RWPE2 (cell line): Measurements from ENCODE around the gene SLC26A2.

ENCODE experiments used
- ATAC-seq: fragments of 200-7000 bp; cut with Tn5 transposase; 3 replicates; pipeline ENCODE4 v1.9.1; 2021; ENCODE audit warnings: low read depth
- DNase-seq: peaks from one replicate; pipeline ENCODE4 v3.0.0-alpha.2; 2020; ENCODE audit warnings: low spot score
- H3K27ac ChIP-seq: fragments of 450-650 bp; 2 replicates; pipeline ENCODE4 v1.5.1; 2017; ENCODE audit warnings: mild to moderate bottlenecking; ENCODE audit not compliant: poor library complexity, severe bottlenecking
- H3K27me3 ChIP-seq: fragments of 250-450 bp; sonication (Bioruptor Pico); 2 replicates; pipeline ENCODE4 v1.5.1; 2021; ENCODE audit warnings: mild to moderate bottlenecking, moderate library complexity; ENCODE audit not compliant: insufficient read depth, poor library complexity, severe bottlenecking
- H3K36me3 ChIP-seq: fragments of 250-450 bp; sonication (Bioruptor Pico); 2 replicates; pipeline ENCODE4 v1.5.1; 2020; ENCODE audit warnings: low read depth, mild to moderate bottlenecking, moderate library complexity
- H3K4me1 ChIP-seq: fragments of 250-450 bp; sonication (Bioruptor Pico); 2 replicates; pipeline ENCODE4 v1.5.1; 2021; ENCODE audit warnings: mild to moderate bottlenecking, moderate library complexity; ENCODE audit not compliant: insufficient read depth, poor library complexity, severe bottlenecking
- H3K4me3 ChIP-seq: fragments of 250-450 bp; sonication (Bioruptor Pico); 2 replicates; pipeline ENCODE4 v1.5.1; 2021; ENCODE audit warnings: mild to moderate bottlenecking, moderate library complexity; ENCODE audit not compliant: severe bottlenecking
- H3K9me3 ChIP-seq: fragments of 250-450 bp; sonication (Bioruptor Pico); 2 replicates; pipeline ENCODE4 v1.5.1; 2021; ENCODE audit warnings: mild to moderate bottlenecking, moderate library complexity; ENCODE audit not compliant: severe bottlenecking
- TF ChIP-seq, protein P1 (sequence below): fragments of 450-650 bp; IDR thresholded peaks from one replicate; pipeline ENCODE4 v1.5.1; 2017; ENCODE audit warnings: mild to moderate bottlenecking, moderate library complexity; ENCODE audit not compliant: poor library complexity, severe bottlenecking

SLC26A2 gene

DNA sequence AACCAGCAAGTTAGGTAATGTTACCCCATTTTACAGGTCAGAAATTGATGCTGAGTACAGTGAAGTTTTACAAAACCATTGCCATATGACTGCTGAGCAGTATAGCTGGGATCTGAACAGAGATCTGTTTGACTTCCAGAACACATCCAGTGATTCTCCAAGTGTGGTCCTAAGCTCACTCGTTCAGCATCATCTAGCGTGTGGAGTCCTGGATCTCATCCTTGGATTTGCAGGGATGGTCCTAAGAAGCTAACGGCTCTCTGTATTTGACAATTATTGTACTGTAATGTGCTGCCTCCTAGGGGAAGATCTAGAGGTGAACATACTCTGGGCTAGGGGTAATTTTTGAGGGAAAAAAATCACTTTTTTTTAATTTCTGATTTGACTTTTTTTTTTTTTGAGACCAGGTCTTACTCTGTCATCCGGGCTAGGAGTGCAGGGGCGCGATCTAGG is 1.4 kb downstream of the SLC26A2 start:
- Histone ChIP-seq H3K9me3 (no peaks in the 10 kb centered on the region), H3K4me3 (no peak overlapping the region), H3K4me1 (peaks cover 15% of the 10 kb centered on the region), H3K27ac (peak overlapping the region; percentile 79), H3K36me3 (no peaks in the 10 kb centered on the region), H3K27me3 (no peaks in the 10 kb centered on the region)
- DNase-seq (no peak), ATAC-seq (peak; percentile 9; the same call in 1 of the 3 replicates)
- TF ChIP-seq, protein P1, sequence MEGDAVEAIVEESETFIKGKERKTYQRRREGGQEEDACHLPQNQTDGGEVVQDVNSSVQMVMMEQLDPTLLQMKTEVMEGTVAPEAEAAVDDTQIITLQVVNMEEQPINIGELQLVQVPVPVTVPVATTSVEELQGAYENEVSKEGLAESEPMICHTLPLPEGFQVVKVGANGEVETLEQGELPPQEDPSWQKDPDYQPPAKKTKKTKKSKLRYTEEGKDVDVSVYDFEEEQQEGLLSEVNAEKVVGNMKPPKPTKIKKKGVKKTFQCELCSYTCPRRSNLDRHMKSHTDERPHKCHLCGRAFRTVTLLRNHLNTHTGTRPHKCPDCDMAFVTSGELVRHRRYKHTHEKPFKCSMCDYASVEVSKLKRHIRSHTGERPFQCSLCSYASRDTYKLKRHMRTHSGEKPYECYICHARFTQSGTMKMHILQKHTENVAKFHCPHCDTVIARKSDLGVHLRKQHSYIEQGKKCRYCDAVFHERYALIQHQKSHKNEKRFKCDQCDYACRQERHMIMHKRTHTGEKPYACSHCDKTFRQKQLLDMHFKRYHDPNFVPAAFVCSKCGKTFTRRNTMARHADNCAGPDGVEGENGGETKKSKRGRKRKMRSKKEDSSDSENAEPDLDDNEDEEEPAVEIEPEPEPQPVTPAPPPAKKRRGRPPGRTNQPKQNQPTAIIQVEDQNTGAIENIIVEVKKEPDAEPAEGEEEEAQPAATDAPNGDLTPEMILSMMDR: peak; percentile 90

DNA sequence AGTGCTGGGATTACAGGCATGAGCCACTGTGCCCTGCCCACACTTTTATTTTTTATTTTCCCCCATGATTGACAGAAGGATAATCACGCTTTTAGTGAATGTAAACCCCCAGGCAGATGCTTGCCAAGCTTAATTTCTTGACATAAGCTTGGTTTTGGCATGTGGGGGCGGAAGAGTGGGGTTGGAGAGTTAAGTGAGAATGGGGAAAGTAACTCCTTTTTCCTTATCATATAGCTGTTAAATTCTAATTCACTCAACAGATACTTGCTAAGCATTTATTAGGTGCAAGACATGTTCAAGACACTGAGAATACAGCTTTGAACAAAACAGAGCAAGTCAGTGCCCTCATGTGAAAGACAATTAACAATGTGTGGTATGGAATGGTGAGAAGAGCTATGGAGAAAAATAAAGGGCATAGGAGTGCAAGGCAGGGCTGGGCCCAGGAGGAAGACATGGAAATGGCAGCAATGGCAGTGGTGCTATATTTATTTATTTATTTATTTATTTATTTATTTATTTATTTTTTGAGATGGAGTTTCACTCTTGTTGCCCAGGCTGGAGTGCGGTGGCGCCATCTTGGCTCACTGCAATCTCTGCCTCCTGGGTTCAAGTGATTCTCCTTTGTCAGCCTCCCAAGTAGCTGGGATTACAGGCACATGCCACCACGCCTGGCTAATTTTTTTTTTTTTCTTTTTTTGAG is 2.2 kb downstream of the SLC26A2 start:
- Histone ChIP-seq H3K4me1 (peaks cover 15% of the 10 kb centered on the region), H3K27ac (no peak overlapping the region), H3K36me3 (no peaks in the 10 kb centered on the region), H3K27me3 (no peaks in the 10 kb centered on the region), H3K4me3 (no peak overlapping the region), H3K9me3 (no peaks in the 10 kb centered on the region)
- DNase-seq: no peak
- no peak for ATAC-seq
- TF ChIP-seq, protein P1: no peak

DNA sequence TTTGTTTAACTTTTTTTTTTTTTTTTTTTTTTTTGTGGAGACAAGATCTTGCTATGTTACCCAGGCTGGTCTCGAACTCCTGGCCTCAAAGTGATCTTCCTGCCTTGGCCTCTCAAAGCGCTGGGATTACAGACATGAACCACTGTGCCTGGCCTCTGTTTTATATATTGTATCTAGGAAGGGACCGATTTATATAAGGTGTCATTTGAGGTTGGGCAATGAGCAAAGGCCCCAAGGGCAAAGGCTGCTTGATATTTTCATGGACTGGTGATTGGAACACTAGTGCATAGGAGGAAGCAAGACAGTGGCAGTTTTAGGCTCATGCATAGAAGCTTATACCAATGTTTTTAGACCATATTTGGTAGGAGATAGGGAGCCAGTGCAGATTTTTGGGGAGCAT is 3.2 kb downstream of the SLC26A2 start:
- Histone ChIP-seq H3K27ac (no peak overlapping the region), H3K36me3 (no peaks in the 10 kb centered on the region), H3K4me1 (peaks cover 15% of the 10 kb centered on the region), H3K4me3 (no peak overlapping the region), H3K9me3 (no peaks in the 10 kb centered on the region), H3K27me3 (no peaks in the 10 kb centered on the region)
- DNase-seq (no peak), ATAC-seq (no peak)
- TF ChIP-seq, protein P1: no peak

DNA sequence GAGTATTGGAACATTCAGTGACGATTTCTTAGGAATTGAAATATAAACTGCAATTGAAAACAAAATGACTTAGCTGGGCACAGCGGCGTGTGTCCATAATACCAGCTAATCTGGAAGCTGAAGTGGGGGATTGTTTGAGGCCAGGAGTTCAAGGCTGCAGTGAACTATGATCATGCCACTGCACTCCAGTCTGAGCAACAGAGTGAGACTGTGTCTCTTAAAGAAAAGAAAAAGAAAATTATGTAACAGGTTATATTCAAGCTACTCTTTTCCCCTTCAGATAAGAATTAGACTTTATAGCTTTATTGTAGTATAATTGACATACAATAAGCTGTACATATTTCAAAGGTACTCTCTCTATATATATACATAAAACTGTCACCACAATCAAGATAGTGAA is 6.4 kb downstream of the SLC26A2 start:
- H3K4me1 ChIP-seq: no peaks in the 10 kb centered on the region
- no peaks in the 10 kb centered on the region for H3K9me3 ChIP-seq
- H3K27me3 ChIP-seq: no peaks in the 10 kb centered on the region
- H3K36me3 ChIP-seq: peaks cover 2% of the 10 kb centered on the region; the same call in 1 of the 2 replicates
- DNase-seq: no peak
- no peak overlapping the region for H3K27ac ChIP-seq
- no peak overlapping the region for H3K4me3 ChIP-seq
- TF ChIP-seq, protein P1: no peak
- ATAC-seq: no peak
